ENCODE measurements around the gene TMEM255B. TPM values are rescaled to one million over a fixed set of nuclear protein-coding genes. Genes with fewer than 3 reads are reported as not detected.
A peak's percentile ranks its signal among the peaks of the same experiment; 100 is the strongest.

Gene TMEM255B
- total and polyA plus RNA-seq, 11 donors, result 1.4 to 20.3 (median 4.4) TPM

DNA sequence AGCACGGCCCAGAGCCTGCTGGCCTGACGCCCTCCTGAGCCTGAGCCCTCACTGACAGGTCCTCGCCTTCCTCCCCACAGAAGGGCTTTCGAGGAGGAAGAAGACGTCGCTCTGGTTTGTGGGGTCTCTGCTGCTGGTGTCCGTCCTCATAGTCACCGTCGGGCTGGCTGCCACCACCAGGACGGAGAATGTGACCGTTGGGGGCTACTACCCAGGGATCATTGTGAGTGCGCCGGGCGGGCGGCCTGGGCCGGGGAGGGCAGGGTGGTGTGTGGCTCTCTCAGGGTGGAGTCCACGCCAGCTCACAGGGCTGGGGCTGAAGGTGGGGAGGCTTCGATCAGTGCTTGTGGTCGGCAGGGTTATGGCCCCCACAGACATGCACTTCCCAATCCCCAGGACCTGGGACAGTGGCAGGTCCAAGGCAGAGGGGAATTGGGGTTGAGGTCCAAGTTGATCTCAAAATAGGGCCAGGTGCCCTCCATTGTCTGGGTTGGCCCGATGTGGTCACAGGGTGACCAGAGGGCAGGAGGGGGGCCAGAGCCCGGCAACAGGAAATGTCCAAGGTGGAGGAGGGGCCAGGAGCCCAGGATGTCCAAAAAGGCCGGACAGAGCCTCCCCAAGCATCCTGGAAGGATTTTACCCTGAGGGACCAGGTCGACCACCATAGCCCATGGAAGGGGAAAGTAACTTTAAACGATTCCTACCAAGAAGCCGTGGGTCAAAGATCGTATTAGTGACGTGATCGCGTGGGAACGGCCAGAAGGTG lies 7.2 kb downstream of the TMEM255B start:
- no peak overlapping the region for H3K4me3 ChIP-seq
- no peak for TF ChIP-seq POLR2A (IDR thresholded peaks at IDR 0.05)
- TF ChIP-seq, protein P1, sequence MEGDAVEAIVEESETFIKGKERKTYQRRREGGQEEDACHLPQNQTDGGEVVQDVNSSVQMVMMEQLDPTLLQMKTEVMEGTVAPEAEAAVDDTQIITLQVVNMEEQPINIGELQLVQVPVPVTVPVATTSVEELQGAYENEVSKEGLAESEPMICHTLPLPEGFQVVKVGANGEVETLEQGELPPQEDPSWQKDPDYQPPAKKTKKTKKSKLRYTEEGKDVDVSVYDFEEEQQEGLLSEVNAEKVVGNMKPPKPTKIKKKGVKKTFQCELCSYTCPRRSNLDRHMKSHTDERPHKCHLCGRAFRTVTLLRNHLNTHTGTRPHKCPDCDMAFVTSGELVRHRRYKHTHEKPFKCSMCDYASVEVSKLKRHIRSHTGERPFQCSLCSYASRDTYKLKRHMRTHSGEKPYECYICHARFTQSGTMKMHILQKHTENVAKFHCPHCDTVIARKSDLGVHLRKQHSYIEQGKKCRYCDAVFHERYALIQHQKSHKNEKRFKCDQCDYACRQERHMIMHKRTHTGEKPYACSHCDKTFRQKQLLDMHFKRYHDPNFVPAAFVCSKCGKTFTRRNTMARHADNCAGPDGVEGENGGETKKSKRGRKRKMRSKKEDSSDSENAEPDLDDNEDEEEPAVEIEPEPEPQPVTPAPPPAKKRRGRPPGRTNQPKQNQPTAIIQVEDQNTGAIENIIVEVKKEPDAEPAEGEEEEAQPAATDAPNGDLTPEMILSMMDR (IDR thresholded peaks at IDR 0.05), result no peak
- intact Hi-C loops (cut with DNase I), result no loop called here
- no peaks in the 10 kb centered on the region for H3K4me1 ChIP-seq
- ATAC-seq, result no peak
- H3K27me3 ChIP-seq, result peaks cover 0 to 6% (median 0%) of the 10 kb centered on the region in 9 donors
- peaks cover 0 to 13% (median 0%) of the 10 kb centered on the region in 9 donors for H3K36me3 ChIP-seq
- peak in 3 of 5 donors; percentile 1 to 63 (median 12) for DNase-seq
- WGBS, 4 donors, result 81 to 86% (median 83%) methylated on average over 28 to 30 of the region's 30 CpGs
- H3K9me3 ChIP-seq, result no peaks in the 10 kb centered on the region
- no peak overlapping the region for H3K27ac ChIP-seq

DNA sequence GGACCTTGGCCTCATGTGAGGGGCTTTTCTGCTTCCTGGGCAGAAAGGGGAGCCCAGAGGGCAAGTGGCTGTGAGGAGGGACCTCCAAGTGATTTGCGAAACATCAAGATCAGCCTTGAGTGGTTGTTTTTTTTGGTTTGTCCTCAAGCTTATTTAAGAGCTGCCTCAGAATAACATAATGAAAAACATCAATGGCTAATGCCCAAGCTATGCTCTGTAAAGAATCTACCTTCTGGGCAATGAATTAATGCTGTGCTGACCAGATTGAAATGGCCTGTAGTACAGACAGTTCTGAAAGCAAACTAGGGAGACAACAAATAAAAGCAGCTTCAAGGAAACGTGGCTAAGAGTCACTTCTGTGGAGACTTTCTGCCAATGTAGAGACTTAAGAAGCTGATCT lies 8.3 kb downstream of the TMEM255B start:
- H3K27ac ChIP-seq, result no peak overlapping the region
- H3K27me3 ChIP-seq, result peaks cover 0 to 5% (median 0%) of the 10 kb centered on the region in 9 donors
- 78 to 89% (median 84%) methylated on average over 2 of the region's 2 CpGs for WGBS, 4 donors
- intact Hi-C loops (cut with DNase I), result no loop called here
- peaks cover 0 to 10% (median 0%) of the 10 kb centered on the region in 12 donors for H3K4me1 ChIP-seq
- ATAC-seq (no peak), DNase-seq (no peak)
- peaks cover 0 to 8% (median under 1%) of the 10 kb centered on the region in 12 donors for H3K9me3 ChIP-seq
- no peak for TF ChIP-seq POLR2A (IDR thresholded peaks at IDR 0.05)
- TF ChIP-seq, protein P1 (IDR thresholded peaks at IDR 0.05), result no peak
- H3K4me3 ChIP-seq, result no peak overlapping the region
- H3K36me3 ChIP-seq, result peaks cover 0 to 13% (median 0%) of the 10 kb centered on the region in 9 donors

DNA sequence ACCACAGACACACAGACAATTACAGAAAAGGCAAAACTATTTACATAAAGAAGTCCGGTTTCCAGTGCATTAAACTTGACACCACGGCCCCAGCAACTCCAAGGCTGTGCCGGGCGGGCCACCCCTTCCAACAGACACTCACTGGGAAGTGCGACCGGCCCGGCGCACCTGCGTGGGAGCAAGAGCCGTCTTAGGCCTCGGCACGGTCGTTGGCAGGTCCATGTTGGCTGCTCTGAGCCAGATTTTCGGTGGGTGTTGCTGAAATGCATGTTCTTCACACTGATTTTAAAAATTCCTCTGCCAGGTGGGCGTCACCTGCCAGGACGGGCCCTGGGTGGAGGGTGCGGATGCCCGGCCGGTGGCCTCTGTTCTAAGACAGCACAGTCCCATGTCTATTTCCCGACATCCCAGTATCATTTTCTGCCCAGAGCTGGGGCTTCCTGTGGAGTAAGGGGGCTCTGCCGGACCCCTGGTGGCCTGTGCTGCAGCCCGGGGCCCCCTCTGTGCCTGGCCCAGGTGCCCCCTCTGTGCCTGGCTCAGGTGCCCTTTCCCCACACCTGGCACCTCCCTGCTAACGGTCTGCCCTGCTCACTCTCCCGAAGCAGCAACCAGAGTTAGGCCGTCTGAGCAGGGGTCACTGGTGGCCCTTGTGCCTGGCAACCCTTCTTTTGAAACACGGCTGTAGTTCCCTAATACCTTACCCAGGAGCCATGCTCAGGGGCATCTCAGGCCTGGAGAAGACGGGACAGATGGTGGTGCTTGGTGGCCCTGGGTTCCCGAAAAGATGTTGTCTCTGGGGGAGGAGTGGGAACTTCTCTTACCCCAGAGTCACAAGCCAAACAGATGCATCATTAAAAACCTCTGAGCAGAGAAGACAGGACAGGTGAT lies 9.2 kb downstream of the TMEM255B start:
- H3K4me1 ChIP-seq, result peaks cover 0 to 11% (median 0%) of the 10 kb centered on the region in 12 donors
- DNase-seq, result peak in 1 of 5 donors; percentile 39
- H3K27ac ChIP-seq, result no peak overlapping the region
- peaks cover 0 to 14% (median 2%) of the 10 kb centered on the region in 12 donors for H3K9me3 ChIP-seq
- no peak overlapping the region for H3K4me3 ChIP-seq
- no peak for TF ChIP-seq POLR2A (IDR thresholded peaks at IDR 0.05)
- TF ChIP-seq, protein P1 (IDR thresholded peaks at IDR 0.05), result no peak
- intact Hi-C loops (cut with DNase I), result no loop called here
- no peaks in the 10 kb centered on the region for H3K27me3 ChIP-seq
- ATAC-seq, result no peak
- 90 to 95% (median 92%) methylated on average over 16 to 28 of the region's 28 CpGs for WGBS, 4 donors
- H3K36me3 ChIP-seq, result peaks cover 0 to 13% (median 0%) of the 10 kb centered on the region in 9 donors

DNA sequence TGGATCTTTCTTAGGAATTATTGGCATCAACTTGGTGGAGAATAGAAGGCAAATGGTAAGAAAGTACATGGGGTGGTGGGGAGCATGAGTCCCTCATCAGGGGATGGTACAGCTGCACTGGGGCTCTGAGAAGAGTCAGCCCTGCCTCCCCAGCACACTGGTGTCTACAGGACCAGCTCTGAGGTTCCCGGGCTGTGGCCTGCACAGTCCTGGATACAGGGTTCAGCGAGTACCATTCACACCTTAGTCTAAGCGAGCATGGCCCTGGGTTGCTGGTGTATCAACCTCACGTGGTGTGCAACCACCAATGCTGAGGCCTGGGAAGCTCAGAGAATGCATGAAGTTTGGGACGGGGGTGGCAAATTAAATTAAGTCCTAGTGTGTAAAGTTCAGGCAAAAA lies 10.1 kb downstream of the TMEM255B start:
- DNase-seq (no peak), ATAC-seq (no peak)
- Histone ChIP-seq H3K27me3 (no peaks in the 10 kb centered on the region), H3K4me3 (no peak overlapping the region), H3K9me3 (peaks cover 0 to 14% (median 2%) of the 10 kb centered on the region in 12 donors), H3K27ac (no peak overlapping the region), H3K36me3 (peaks cover 0 to 13% (median 0%) of the 10 kb centered on the region in 9 donors), H3K4me1 (peaks cover 0 to 11% (median 0%) of the 10 kb centered on the region in 12 donors)
- no peak for TF ChIP-seq POLR2A (IDR thresholded peaks at IDR 0.05)
- TF ChIP-seq, protein P1 (IDR thresholded peaks at IDR 0.05), result no peak
- intact Hi-C loops (cut with DNase I), result no loop called here
- 87 to 100% (median 91%) methylated on average over 3 to 5 of the region's 5 CpGs for WGBS, 4 donors
